HepG2 (cell line): Measurements from ENCODE around the gene LAMA1. TPM values are rescaled to one million over a fixed set of nuclear protein-coding genes. Genes with fewer than 3 reads are reported as not detected.
A peak's percentile ranks its signal among the peaks of the same experiment; 100 is the strongest.

ENCODE experiments used
- ATAC-seq: fragments of 200-7000 bp; cut with Tn5 transposase; 3 replicates; pipeline ENCODE4 v1.9.1; 2020; ENCODE audit warnings: mild to moderate bottlenecking, moderate library complexity
- BruUV-seq: library from RNA; stranded (reverse); fragments of 400-500 nt; replicated peaks from 2 replicates; lab custom pipeline; 2021; lab: Mats Ljungman, UMichigan
- CTCF ChIA-PET: fragments of 300-600 bp; formaldehyde crosslinking; extraction: SDS; loops from one replicate; lab custom pipeline; 2021; ENCODE audit warnings: low total read pairs, inconsistent platforms, low intra/inter-chr PET ratio; lab: Yijun Ruan, JAX
- POLR2A ChIA-PET: fragments of 350-600 bp; sonication (Branson Sonifier 250); formaldehyde crosslinking; loops from one replicate; lab custom pipeline; 2020; ENCODE audit warnings: antibody characterized with exemption, inconsistent platforms; lab: Yijun Ruan, JAX
- DNase-seq: peaks from one replicate; pipeline ENCODE4 v3.0.0-alpha.2; 2015; ENCODE audit warnings: low spot score
- FAIRE-seq: peaks from 3 replicates; lab custom pipeline; 2011; peaks lifted over from hg19 to GRCh38; lab: Jason Lieb, UNC
- H2AFZ ChIP-seq: one replicate; pipeline ENCODE4 v1.6.1; 2011; ENCODE audit warnings: low read length, inconsistent platforms
- H3K27ac ChIP-seq: fragments of 300-600 bp; 3 replicates; pipeline ENCODE4 v1.8.0; 2011; ENCODE audit warnings: mixed run types, mild to moderate bottlenecking, mixed read lengths, low read length, inconsistent platforms; ENCODE audit not compliant: insufficient read depth; ENCODE audit errors: extremely low read length
- H3K27me3 ChIP-seq, 2 experiments: fragments of 200-600 bp in 1 of 2; 2 replicates in 1 of 2; 3 replicates in 1 of 2; pipeline versions ENCODE4 v1.6.0 to v1.8.0; 2011; ENCODE audit warnings: low read length in 2 of 2, mild to moderate bottlenecking in 2 of 2, moderate library complexity in 2 of 2, inconsistent platforms in 1 of 2; ENCODE audit not compliant: insufficient read depth in 2 of 2, control insufficient read depth in 1 of 2
- H3K36me3 ChIP-seq, 2 experiments: fragments of 200-600 bp in 1 of 2; replicated peaks in 1 of 2; 2 replicates in 1 of 2; 3 replicates in 1 of 2; pipeline versions ENCODE4 v1.5.1 to v1.8.0; 2011; ENCODE audit warnings: low read length in 2 of 2, inconsistent platforms in 1 of 2; ENCODE audit not compliant: insufficient read depth in 2 of 2, control insufficient read depth in 1 of 2
- H3K4me1 ChIP-seq: 2 replicates; pipeline ENCODE4 v1.5.1; 2012; ENCODE audit warnings: low read length, inconsistent platforms; ENCODE audit not compliant: insufficient read depth
- H3K4me2 ChIP-seq: 2 replicates; pipeline ENCODE4 v1.6.0; 2011; ENCODE audit warnings: low read depth, low read length, inconsistent platforms
- H3K4me3 ChIP-seq, 3 experiments: fragments of 200-600 bp in 1 of 3; sonication (generic), shearing (Covaris generic) in 1 of 3; replicated peaks in 1 of 3; 2 replicates each; pipeline ENCODE4 v1.5.1; 2011 to 2016; ENCODE audit warnings: low read length in 3 of 3, inconsistent platforms in 2 of 3, low read depth in 2 of 3, mild to moderate bottlenecking in 2 of 3, control low read depth in 1 of 3, mixed read lengths in 1 of 3; ENCODE audit not compliant: insufficient read depth in 1 of 3
- H3K79me2 ChIP-seq: one replicate; pipeline ENCODE4 v1.6.1; 2011; ENCODE audit warnings: low read length, inconsistent platforms; ENCODE audit not compliant: insufficient read depth
- H3K9ac ChIP-seq: 2 replicates; pipeline ENCODE4 v1.6.0; 2011; ENCODE audit warnings: mild to moderate bottlenecking, low read depth, low read length, inconsistent platforms; ENCODE audit not compliant: insufficient read depth
- H3K9me3 ChIP-seq: 2 replicates; pipeline ENCODE4 v1.5.1; 2012; ENCODE audit warnings: mild to moderate bottlenecking, low read length
- H4K20me1 ChIP-seq: 2 replicates; pipeline ENCODE4 v1.6.0; 2011; ENCODE audit warnings: inconsistent platforms, mild to moderate bottlenecking, low read length, moderate library complexity; ENCODE audit not compliant: insufficient read depth
- HOXA9 ChIP-seq: sonication (generic); formaldehyde crosslinking; IDR thresholded peaks from 2 replicates; pipeline ENCODE4 v1.8.1; 2022; ENCODE audit warnings: missing genetic modification reagents, mild to moderate bottlenecking, moderate library complexity, borderline replicate concordance
- IKZF1 ChIP-seq: fragments of 450-650 bp; IDR thresholded peaks from 2 replicates; pipeline ENCODE4 v1.7.1; 2016
- MAFF ChIP-seq: IDR thresholded peaks from 2 replicates; pipeline ENCODE4 v1.6.1; 2011; ENCODE audit warnings: low read depth, low read length, improper control_type of control experiment
- MAFK ChIP-seq, 2 experiments: IDR thresholded peaks in 1 of 2; conservative IDR thresholded peaks in 1 of 2; 2 replicates each; pipeline ENCODE4 v1.6.1; 2011; ENCODE audit warnings: improper control_type of control experiment in 2 of 2, low read length in 2 of 2
- TP53 ChIP-seq: sonication (generic); formaldehyde crosslinking; conservative IDR thresholded peaks from 2 replicates; pipeline ENCODE4 v1.4.0; 2020; ENCODE audit warnings: missing genetic modification reagents
- USF2 ChIP-seq, 2 experiments: sonication (generic) in 1 of 2; formaldehyde crosslinking in 1 of 2; IDR thresholded peaks; 2 replicates each; pipeline versions ENCODE4 v1.5.1 to v1.6.1; 2011 to 2020; ENCODE audit warnings: borderline replicate concordance in 1 of 2, low read depth in 1 of 2, low read length in 1 of 2, mild to moderate bottlenecking in 1 of 2, missing genetic modification reagents in 1 of 2, moderate library complexity in 1 of 2
- ZNF160 ChIP-seq: sonication (generic); formaldehyde crosslinking; IDR thresholded peaks from 2 replicates; pipeline ENCODE4 v1.8.0; 2022; ENCODE audit warnings: mild to moderate bottlenecking, inconsistent platforms, missing genetic modification reagents
- ZNF225 ChIP-seq: sonication (generic); formaldehyde crosslinking; IDR thresholded peaks from 2 replicates; pipeline ENCODE4 v1.4.0; 2020; ENCODE audit warnings: mild to moderate bottlenecking, missing genetic modification reagents
- ZNF317 ChIP-seq: sonication (generic); formaldehyde crosslinking; IDR thresholded peaks from 2 replicates; pipeline ENCODE4 v1.5.0; 2020; ENCODE audit warnings: mild to moderate bottlenecking, missing genetic modification reagents
- ZNF329 ChIP-seq: sonication (generic); formaldehyde crosslinking; IDR thresholded peaks from 2 replicates; pipeline ENCODE4 v1.9.0; 2021; ENCODE audit warnings: low read depth, mild to moderate bottlenecking, missing genetic modification reagents
- ZNF558 ChIP-seq: sonication (generic); formaldehyde crosslinking; IDR thresholded peaks from 2 replicates; pipeline ENCODE4 v1.9.0; 2022; ENCODE audit warnings: mild to moderate bottlenecking, missing genetic modification reagents, borderline replicate concordance
- WGBS: methylation state at CpG from one replicate; pipeline ENCODE4 v1.1.6; 2017; ENCODE audit warnings: low lambda C conversion rate; 5-methylcytosine and 5-hydroxymethylcytosine counted together
- in situ Hi-C: cut with HindIII; loops from 2 replicates; pipeline ENCODE4 v1.10.0; 2017; ENCODE audit warnings: low pct_unique_long_range_greater_than_20kb; ENCODE audit not compliant: extremely low pct_ligation_motif_present
- intact Hi-C: fragments of 100-400 bp; cut with micrococcal nuclease; formaldehyde crosslinking; loops from one replicate; pipeline ENCODE4 v1.10.0; 2022; ENCODE audit not compliant: unreplicated experiment
- polyA plus RNA-seq, 8 experiments: library from polyadenylated mRNA; depleted of rRNA in 3 of 8; stranded (reverse) in 7 of 8; unstranded in 1 of 8; fragments of >200 nt; fragmentation: Illumina TruSeq in 4 of 8; extraction: Trizol in 4 of 8; gene quantifications; 2 replicates each; pipeline versions ENCODE4 v1.2.1 to v1.2.3, GENCODE V29; 2011 to 2016; ENCODE audit warnings: low read depth in 4 of 8, missing spikeins in 1 of 8, mixed read lengths in 1 of 8; ENCODE audit not compliant: insufficient read depth in 1 of 8
- total RNA-seq, 5 experiments: library from RNA; depleted of rRNA; stranded (reverse); fragments of >200 nt; fragmentation: Illumina TruSeq; extraction: Trizol; gene quantifications; 2 replicates each; pipeline ENCODE4 v1.2.3, GENCODE V29; 2016; ENCODE audit warnings: low read depth in 1 of 5
- TF ChIP-seq, protein P1 (sequence below): sonication (generic); formaldehyde crosslinking; IDR thresholded peaks from 2 replicates; pipeline ENCODE4 v1.4.0; 2020; ENCODE audit warnings: mild to moderate bottlenecking, missing genetic modification reagents
- TF ChIP-seq, protein P2 (sequence below): sonication (generic); formaldehyde crosslinking; IDR thresholded peaks from 2 replicates; pipeline ENCODE4 v1.5.0; 2020; ENCODE audit warnings: missing genetic modification reagents

LAMA1 gene
- total and polyA plus RNA-seq, 2 of the 13 experiments (the other 11 are each of a cell fraction or from before 2014, with no cell fraction given), result 0.05 to 0.44 TPM

DNA sequence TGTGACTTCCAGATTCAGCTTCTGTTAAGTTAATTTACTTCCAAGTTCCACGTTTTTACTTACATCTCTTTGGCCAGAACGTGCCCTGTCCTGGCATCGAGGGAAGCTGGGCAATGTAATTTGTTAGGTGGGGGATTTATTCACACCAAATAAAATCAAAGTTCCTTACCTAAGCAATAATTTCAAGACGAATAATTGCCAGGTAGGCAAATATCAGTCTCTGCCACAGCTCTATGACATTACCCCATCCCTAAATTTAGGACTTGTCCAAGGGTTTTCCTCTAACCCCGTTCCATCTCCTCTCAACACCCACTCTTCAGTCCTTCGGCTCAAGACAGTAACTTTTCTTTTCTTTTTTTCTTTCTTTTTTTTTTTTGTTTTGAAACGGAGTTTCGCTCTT, 38.3 kb upstream of the LAMA1 start:
- Histone ChIP-seq H2AFZ (no peak overlapping the region), H3K27me3 (peaks cover 0 to 12% of the 10 kb centered on the region in 2 experiments; a peak in 1 of 5 replicates)
- no peak for DNase-seq
- BruUV-seq, result no TSS peak
- intact Hi-C loops, result no loop called here
- TF ChIP-seq ZNF160 (no peak), IKZF1 (no peak), MAFF (peak; percentile 80), ZNF225 (CRISPR knock-in tag) (no peak), ZNF329 (no peak), USF2 (IDR thresholded peaks at IDR 0.05; ENCODE audit: low read depth, low read length) (no peak), USF2 (CRISPR knock-in tag; IDR thresholded peaks at IDR 0.05; ENCODE audit: borderline replicate concordance) (no peak), ZNF558 (CRISPR knock-in tag) (no peak), HOXA9 (CRISPR knock-in tag) (no peak), TP53 (no peak), ZNF317 (CRISPR knock-in tag) (no peak), MAFK (conservative IDR thresholded peaks at IDR 0.05 in 1 of 2, IDR thresholded peaks at IDR 0.05 in 1 of 2; ENCODE audit: low read length in 2 of 2) (peak; percentile 68 to 77)
- TF ChIP-seq, protein P1, sequence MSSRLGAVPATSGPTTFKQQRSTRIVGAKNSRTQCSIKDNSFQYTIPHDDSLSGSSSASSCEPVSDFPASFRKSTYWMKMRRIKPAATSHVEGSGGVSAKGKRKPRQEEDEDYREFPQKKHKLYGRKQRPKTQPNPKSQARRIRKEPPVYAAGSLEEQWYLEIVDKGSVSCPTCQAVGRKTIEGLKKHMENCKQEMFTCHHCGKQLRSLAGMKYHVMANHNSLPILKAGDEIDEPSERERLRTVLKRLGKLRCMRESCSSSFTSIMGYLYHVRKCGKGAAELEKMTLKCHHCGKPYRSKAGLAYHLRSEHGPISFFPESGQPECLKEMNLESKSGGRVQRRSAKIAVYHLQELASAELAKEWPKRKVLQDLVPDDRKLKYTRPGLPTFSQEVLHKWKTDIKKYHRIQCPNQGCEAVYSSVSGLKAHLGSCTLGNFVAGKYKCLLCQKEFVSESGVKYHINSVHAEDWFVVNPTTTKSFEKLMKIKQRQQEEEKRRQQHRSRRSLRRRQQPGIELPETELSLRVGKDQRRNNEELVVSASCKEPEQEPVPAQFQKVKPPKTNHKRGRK, result no peak
- TF ChIP-seq, protein P2, sequence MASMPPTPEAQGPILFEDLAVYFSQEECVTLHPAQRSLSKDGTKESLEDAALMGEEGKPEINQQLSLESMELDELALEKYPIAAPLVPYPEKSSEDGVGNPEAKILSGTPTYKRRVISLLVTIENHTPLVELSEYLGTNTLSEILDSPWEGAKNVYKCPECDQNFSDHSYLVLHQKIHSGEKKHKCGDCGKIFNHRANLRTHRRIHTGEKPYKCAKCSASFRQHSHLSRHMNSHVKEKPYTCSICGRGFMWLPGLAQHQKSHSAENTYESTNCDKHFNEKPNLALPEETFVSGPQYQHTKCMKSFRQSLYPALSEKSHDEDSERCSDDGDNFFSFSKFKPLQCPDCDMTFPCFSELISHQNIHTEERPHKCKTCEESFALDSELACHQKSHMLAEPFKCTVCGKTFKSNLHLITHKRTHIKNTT, result no peak
- TF ChIP-seq, all 625 proteins: peak for 2
- Histone ChIP-seq H3K9me3 (no peaks in the 10 kb centered on the region), H3K4me1 (no peaks in the 10 kb centered on the region), H4K20me1 (no peaks in the 10 kb centered on the region), H3K79me2 (no peaks in the 10 kb centered on the region), H3K27ac (no peak overlapping the region), H3K4me2 (no peak overlapping the region), H3K36me3 (no peaks in the 10 kb centered on the region), H3K9ac (no peak overlapping the region), H3K4me3 (no peak overlapping the region)
- WGBS, result 49% methylated on average over 8 of the region's 8 CpGs
- in situ Hi-C loops, result loop anchor here (25.0 kb wide), 1 partner anchor 119 kb away; no protein-coding TSS in a partner anchor
- ChIA-PET CTCF (no interaction called here), POLR2A (no interaction called here)
- FAIRE-seq (no peak), ATAC-seq (no peak)
